ENCODE measurements around the gene SMARCB1. TPM values are rescaled to one million over a fixed set of nuclear protein-coding genes. Genes with fewer than 3 reads are reported as not detected.
A peak's percentile ranks its signal among the peaks of the same experiment; 100 is the strongest.

SMARCB1 gene
- total and polyA plus RNA-seq, 2 of the 4 experiments (the other 2 are of a cell fraction) = 110 to 159 TPM

DNA sequence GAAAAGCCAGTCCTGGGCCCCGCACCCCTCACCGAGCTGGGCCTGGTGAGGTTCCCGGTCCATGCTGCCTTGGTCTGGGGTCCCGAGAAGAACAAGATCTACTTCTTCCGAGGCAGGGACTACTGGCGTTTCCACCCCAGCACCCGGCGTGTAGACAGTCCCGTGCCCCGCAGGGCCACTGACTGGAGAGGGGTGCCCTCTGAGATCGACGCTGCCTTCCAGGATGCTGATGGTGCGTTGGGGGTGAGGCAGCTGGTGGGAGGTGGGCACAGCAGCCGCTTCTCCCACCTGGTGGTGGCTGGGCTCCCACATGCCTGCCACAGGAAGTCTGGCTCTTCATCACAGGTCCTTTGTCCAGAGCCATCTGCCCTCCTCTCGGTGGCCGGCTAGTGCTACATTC lies 4.5 kb upstream of the SMARCB1 start:
- no peak overlapping the region for H2AK5ac ChIP-seq (ENCODE audit: low read depth, low read length)
- H3K9me3 ChIP-seq (ENCODE audit: control insufficient read depth, insufficient read depth, low read length) = no peaks in the 10 kb centered on the region
- no peak overlapping the region for H2BK20ac ChIP-seq (ENCODE audit: low read depth, low read length)
- no peaks in the 10 kb centered on the region for H3K27me3 ChIP-seq (ENCODE audit: control insufficient read depth, insufficient read depth, low read length)
- no peak overlapping the region for H3K18ac ChIP-seq (ENCODE audit: low read depth, low read length)
- no peaks in the 10 kb centered on the region for H3K36me3 ChIP-seq (ENCODE audit: control insufficient read depth, insufficient read depth, low read length)
- dilution Hi-C loops (cut with HindIII; ENCODE audit: low sequenced_read_pairs, unreplicated experiment) (no loop called here), intact Hi-C loops (cut with micrococcal nuclease) (no loop called here), in situ Hi-C loops (cut with MboI; ENCODE audit: low sequenced_read_pairs) (no loop called here)
- H3K23ac ChIP-seq (ENCODE audit: low read depth, low read length) = no peak overlapping the region
- H3K4me3 ChIP-seq (ENCODE audit: insufficient read depth, low read depth, low read length) = no peak overlapping the region
- H3K9ac ChIP-seq (ENCODE audit: low read depth, low read length) = no peak overlapping the region
- no peak for TF ChIP-seq POLR2A (IDR thresholded peaks at IDR 0.05; ENCODE audit: low read depth, low read length)
- no peak for TF ChIP-seq MXI1 (IDR thresholded peaks at IDR 0.05; ENCODE audit: borderline replicate concordance, low read depth, low read length)
- TF ChIP-seq MAZ (IDR thresholded peaks at IDR 0.05; ENCODE audit: borderline replicate concordance, low read depth, low read length) = no peak
- TF ChIP-seq RFX5 (IDR thresholded peaks at IDR 0.05; ENCODE audit: low read depth, low read length) = no peak
- TF ChIP-seq BHLHE40 (IDR thresholded peaks at IDR 0.05; ENCODE audit: low read depth, low read length) = no peak
- no peak for TF ChIP-seq NFE2L2 (IDR thresholded peaks at IDR 0.05; ENCODE audit: low read depth, low read length)
- no peak for TF ChIP-seq SMC3 (IDR thresholded peaks at IDR 0.05; ENCODE audit: low read depth, low read length)
- TF ChIP-seq RAD21 (IDR thresholded peaks at IDR 0.05; ENCODE audit: low read length) = no peak
- no peak for TF ChIP-seq CHD1 (IDR thresholded peaks at IDR 0.05; ENCODE audit: low read depth, low read length)
- TF ChIP-seq RCOR1 (IDR thresholded peaks at IDR 0.05; ENCODE audit: insufficient replicate concordance, low read length) = no peak
- TF ChIP-seq, protein P1, sequence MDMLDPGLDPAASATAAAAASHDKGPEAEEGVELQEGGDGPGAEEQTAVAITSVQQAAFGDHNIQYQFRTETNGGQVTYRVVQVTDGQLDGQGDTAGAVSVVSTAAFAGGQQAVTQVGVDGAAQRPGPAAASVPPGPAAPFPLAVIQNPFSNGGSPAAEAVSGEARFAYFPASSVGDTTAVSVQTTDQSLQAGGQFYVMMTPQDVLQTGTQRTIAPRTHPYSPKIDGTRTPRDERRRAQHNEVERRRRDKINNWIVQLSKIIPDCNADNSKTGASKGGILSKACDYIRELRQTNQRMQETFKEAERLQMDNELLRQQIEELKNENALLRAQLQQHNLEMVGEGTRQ (IDR thresholded peaks at IDR 0.05; ENCODE audit: low read depth, low read length) = no peak
- TF ChIP-seq FOS (IDR thresholded peaks at IDR 0.05; ENCODE audit: low read depth, low read length) = no peak
- no peak for TF ChIP-seq CEBPB (IDR thresholded peaks at IDR 0.05; ENCODE audit: low read depth, low read length)
- TF ChIP-seq MAFK (IDR thresholded peaks at IDR 0.05; ENCODE audit: low read depth, low read length) = no peak
- TF ChIP-seq, protein P2, sequence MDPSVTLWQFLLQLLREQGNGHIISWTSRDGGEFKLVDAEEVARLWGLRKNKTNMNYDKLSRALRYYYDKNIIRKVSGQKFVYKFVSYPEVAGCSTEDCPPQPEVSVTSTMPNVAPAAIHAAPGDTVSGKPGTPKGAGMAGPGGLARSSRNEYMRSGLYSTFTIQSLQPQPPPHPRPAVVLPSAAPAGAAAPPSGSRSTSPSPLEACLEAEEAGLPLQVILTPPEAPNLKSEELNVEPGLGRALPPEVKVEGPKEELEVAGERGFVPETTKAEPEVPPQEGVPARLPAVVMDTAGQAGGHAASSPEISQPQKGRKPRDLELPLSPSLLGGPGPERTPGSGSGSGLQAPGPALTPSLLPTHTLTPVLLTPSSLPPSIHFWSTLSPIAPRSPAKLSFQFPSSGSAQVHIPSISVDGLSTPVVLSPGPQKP (IDR thresholded peaks at IDR 0.05; ENCODE audit: borderline replicate concordance, low read depth, low read length) = no peak
- TF ChIP-seq, protein P3, sequence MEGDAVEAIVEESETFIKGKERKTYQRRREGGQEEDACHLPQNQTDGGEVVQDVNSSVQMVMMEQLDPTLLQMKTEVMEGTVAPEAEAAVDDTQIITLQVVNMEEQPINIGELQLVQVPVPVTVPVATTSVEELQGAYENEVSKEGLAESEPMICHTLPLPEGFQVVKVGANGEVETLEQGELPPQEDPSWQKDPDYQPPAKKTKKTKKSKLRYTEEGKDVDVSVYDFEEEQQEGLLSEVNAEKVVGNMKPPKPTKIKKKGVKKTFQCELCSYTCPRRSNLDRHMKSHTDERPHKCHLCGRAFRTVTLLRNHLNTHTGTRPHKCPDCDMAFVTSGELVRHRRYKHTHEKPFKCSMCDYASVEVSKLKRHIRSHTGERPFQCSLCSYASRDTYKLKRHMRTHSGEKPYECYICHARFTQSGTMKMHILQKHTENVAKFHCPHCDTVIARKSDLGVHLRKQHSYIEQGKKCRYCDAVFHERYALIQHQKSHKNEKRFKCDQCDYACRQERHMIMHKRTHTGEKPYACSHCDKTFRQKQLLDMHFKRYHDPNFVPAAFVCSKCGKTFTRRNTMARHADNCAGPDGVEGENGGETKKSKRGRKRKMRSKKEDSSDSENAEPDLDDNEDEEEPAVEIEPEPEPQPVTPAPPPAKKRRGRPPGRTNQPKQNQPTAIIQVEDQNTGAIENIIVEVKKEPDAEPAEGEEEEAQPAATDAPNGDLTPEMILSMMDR (conservative IDR thresholded peaks at IDR 0.05; ENCODE audit: low read depth, low read length) = no peak
- H4K8ac ChIP-seq (ENCODE audit: low read depth in 2 of 2, low read length in 2 of 2) = no peak overlapping the region
- H4K20me1 ChIP-seq (ENCODE audit: insufficient read depth, low read length) = peaks cover under 1% of the 10 kb centered on the region; the same call in 1 of the 2 replicates
- 0 out of 2 replicates have a peak overlapping the region, but pooled peaks have one; percentile 29 for H3K4ac ChIP-seq (ENCODE audit: low read depth, low read length)
- peak overlapping the region; percentile 38 for H2BK120ac ChIP-seq (ENCODE audit: low read depth, low read length)
- H4K91ac ChIP-seq (ENCODE audit: insufficient read depth, low read depth, low read length) = no peak overlapping the region
- ATAC-seq (ENCODE audit: low read depth) (no peak), DNase-seq (no peak)
- no peak overlapping the region for H2BK5ac ChIP-seq (ENCODE audit: low read depth, low read length, poor library complexity, severe bottlenecking)
- H3K27ac ChIP-seq (ENCODE audit: insufficient read depth, low read length) = no peak overlapping the region
- POLR2A ChIA-PET (ENCODE audit: unreplicated experiment) = no interaction called here
- H2AK9ac ChIP-seq (replicated peaks; ENCODE audit: low read depth, low read length, poor library complexity) = peak overlapping the region; percentile 77
- no peak overlapping the region for H4K5ac ChIP-seq (ENCODE audit: low read depth, low read length)
- H2AFZ ChIP-seq (replicated peaks; ENCODE audit: low read length, poor library complexity) = peak overlapping the region; percentile 37
- peaks cover 15% of the 10 kb centered on the region for H3K9me1 ChIP-seq (ENCODE audit: insufficient read depth, low read length)
- H3K4me1 ChIP-seq (ENCODE audit: control insufficient read depth, insufficient read depth, low read length) = peaks cover 22% of the 10 kb centered on the region
- H3K79me1 ChIP-seq (ENCODE audit: low read depth in 1 of 2, low read length in 2 of 2) = peaks cover 0 to 6% of the 10 kb centered on the region in 2 experiments; a peak in 1 of 4 replicates
- CTCF ChIA-PET = interaction anchor here (1.0 to 1.5 kb wide), 2 partner anchors 11 to 68 kb away, joined by 3 to 4 read pairs; no protein-coding TSS in a partner anchor
- no peak overlapping the region for H2BK15ac ChIP-seq (ENCODE audit: low read depth, low read length)
- no peak overlapping the region for H3K56ac ChIP-seq (ENCODE audit: extremely low read depth, insufficient read depth, low read length)
- no peak overlapping the region for H3K14ac ChIP-seq (replicated peaks; ENCODE audit: low read depth, low read length)
- H3K4me2 ChIP-seq (ENCODE audit: low read depth, low read length) = no peak overlapping the region
- 100% methylated on average over 2 of the region's 16 CpGs; no CpG with 5 or more reads in 1 of the 2 experiments for WGBS, 2 experiments (ENCODE audit: extremely low coverage in 2 of 2, insufficient read length in 1 of 2)
- no TSS peak for BruUV-seq (replicated peaks)
